IPS-20b (cell line): Measurements from ENCODE around the gene SHMT2.
A peak's percentile ranks its signal among the peaks of the same experiment; 100 is the strongest.

Source experiments
- H3K27ac ChIP-seq: one replicate; pipeline ENCODE4 v1.5.1; 2013; ENCODE audit warnings: low read length
- H3K27me3 ChIP-seq: 2 replicates; pipeline ENCODE4 v1.6.1; 2013; ENCODE audit warnings: mild to moderate bottlenecking, low read length, inconsistent platforms; ENCODE audit not compliant: insufficient read depth
- H3K36me3 ChIP-seq: 2 replicates; pipeline ENCODE4 v1.6.1; 2013; ENCODE audit warnings: low read depth, mild to moderate bottlenecking, inconsistent platforms, low read length, moderate library complexity; ENCODE audit not compliant: insufficient read depth
- H3K4me1 ChIP-seq: 2 replicates; pipeline ENCODE4 v1.6.1; 2013; ENCODE audit warnings: mild to moderate bottlenecking, control low read depth, inconsistent platforms, low read length, moderate library complexity; ENCODE audit not compliant: insufficient read depth
- H3K4me3 ChIP-seq: 2 replicates; pipeline ENCODE4 v1.5.1; 2013; ENCODE audit warnings: mild to moderate bottlenecking, low read length, inconsistent platforms
- H3K9ac ChIP-seq: 2 replicates; pipeline ENCODE4 v1.6.1; 2013; ENCODE audit warnings: low read depth, mild to moderate bottlenecking, inconsistent platforms, low read length, moderate library complexity
- H3K9me3 ChIP-seq: 2 replicates; pipeline ENCODE4 v1.6.1; 2013; ENCODE audit warnings: mild to moderate bottlenecking, low read depth, low read length, inconsistent platforms; ENCODE audit not compliant: insufficient read depth

SHMT2 gene

GRCh38 chr12:57216921-57217879 lies 12.3 kb upstream of the SHMT2 start:
- Histone ChIP-seq H3K27me3 (peaks cover 88% of the 10 kb centered on the region), H3K36me3 (no peaks in the 10 kb centered on the region; the same call in 1 of the 2 replicates), H3K9ac (no peak overlapping the region), H3K27ac (no peak overlapping the region), H3K9me3 (no peaks in the 10 kb centered on the region; the same call in 1 of the 2 replicates), H3K4me3 (peak overlapping the region; percentile 52), H3K4me1 (peaks cover 33% of the 10 kb centered on the region; the same call in 1 of the 2 replicates)

- H3K9me3 ChIP-seq: no peaks in the 10 kb centered on the region; the same call in 1 of the 2 replicates
- H3K4me1 ChIP-seq: peaks cover 33% of the 10 kb centered on the region; the same call in 1 of the 2 replicates
- H3K27ac ChIP-seq: no peak overlapping the region
Observed at GRCh38 chr12:57218030-57218853, 11.3 kb upstream of the SHMT2 start.

GRCh38 chr12:57219205-57219992 lies 10.1 kb upstream of the SHMT2 start:
- H3K27ac ChIP-seq: no peak overlapping the region
- H3K4me1 ChIP-seq: peaks cover 24% of the 10 kb centered on the region; the same call in 1 of the 2 replicates
- H3K4me3 ChIP-seq: no peak overlapping the region
- H3K9ac ChIP-seq: no peak overlapping the region
- no peaks in the 10 kb centered on the region; the same call in 1 of the 2 replicates for H3K9me3 ChIP-seq
- H3K36me3 ChIP-seq: no peaks in the 10 kb centered on the region
- peaks cover 99% of the 10 kb centered on the region for H3K27me3 ChIP-seq

More at GRCh38 chr12:57218030-57218853, 11.3 kb upstream of the SHMT2 start:
- H3K27me3 ChIP-seq: peaks cover 99% of the 10 kb centered on the region
- no peak overlapping the region for H3K9ac ChIP-seq
- H3K36me3 ChIP-seq: no peaks in the 10 kb centered on the region
- no peak overlapping the region for H3K4me3 ChIP-seq

GRCh38 chr12:57219993-57220754 lies 9.3 kb upstream of the SHMT2 start:
- Histone ChIP-seq H3K36me3 (no peaks in the 10 kb centered on the region), H3K9me3 (no peaks in the 10 kb centered on the region; the same call in 1 of the 2 replicates), H3K27me3 (peaks cover 99% of the 10 kb centered on the region), H3K27ac (no peak overlapping the region), H3K4me3 (no peak overlapping the region), H3K4me1 (peaks cover 24% of the 10 kb centered on the region; the same call in 1 of the 2 replicates), H3K9ac (no peak overlapping the region)

GRCh38 chr12:57220770-57221168 lies 8.7 kb upstream of the SHMT2 start:
- Histone ChIP-seq H3K9me3 (no peaks in the 10 kb centered on the region; the same call in 1 of the 2 replicates), H3K36me3 (no peaks in the 10 kb centered on the region), H3K27ac (no peak overlapping the region), H3K27me3 (peaks cover 99% of the 10 kb centered on the region), H3K4me1 (peaks cover 22% of the 10 kb centered on the region; the same call in 1 of the 2 replicates), H3K4me3 (no peak overlapping the region), H3K9ac (no peak overlapping the region)

GRCh38 chr12:57221169-57221917 lies 8.2 kb upstream of the SHMT2 start:
- no peak overlapping the region for H3K27ac ChIP-seq
- H3K36me3 ChIP-seq: no peaks in the 10 kb centered on the region
- no peak overlapping the region for H3K9ac ChIP-seq
- H3K27me3 ChIP-seq: peaks cover 99% of the 10 kb centered on the region
- H3K4me3 ChIP-seq: no peak overlapping the region
- no peaks in the 10 kb centered on the region; the same call in 1 of the 2 replicates for H3K9me3 ChIP-seq
- H3K4me1 ChIP-seq: peaks cover 19% of the 10 kb centered on the region; the same call in 1 of the 2 replicates

GRCh38 chr12:57222286-57223190 lies 7.0 kb upstream of the SHMT2 start:
- peaks cover 26% of the 10 kb centered on the region for H3K4me1 ChIP-seq
- no peak overlapping the region for H3K27ac ChIP-seq
- no peak overlapping the region for H3K9ac ChIP-seq
- H3K9me3 ChIP-seq: no peaks in the 10 kb centered on the region; the same call in 1 of the 2 replicates
- peaks cover 100% of the 10 kb centered on the region for H3K27me3 ChIP-seq
- H3K36me3 ChIP-seq: no peaks in the 10 kb centered on the region
- H3K4me3 ChIP-seq: no peak overlapping the region

- no peak overlapping the region for H3K4me3 ChIP-seq
- H3K27me3 ChIP-seq: peaks cover 100% of the 10 kb centered on the region
- H3K27ac ChIP-seq: no peak overlapping the region
- H3K9me3 ChIP-seq: no peaks in the 10 kb centered on the region; the same call in 1 of the 2 replicates
- no peaks in the 10 kb centered on the region for H3K36me3 ChIP-seq
- H3K4me1 ChIP-seq: peaks cover 28% of the 10 kb centered on the region
- no peak overlapping the region for H3K9ac ChIP-seq
Observed at GRCh38 chr12:57223191-57224165, 6.0 kb upstream of the SHMT2 start.
